GM12891 (cell line): ENCODE measurements around the gene EEF1AKMT2.

Experiments
- DNase-seq: peaks from one replicate; pipeline ENCODE4 v3.0.0; 2011; ENCODE audit warnings: low spot score; ENCODE audit not compliant: insufficient read length
- FAIRE-seq: peaks from 2 replicates; lab custom pipeline; 2011; peaks lifted over from hg19 to GRCh38; lab: Jason Lieb, UNC
- PAX5 ChIP-seq: IDR thresholded peaks from 2 replicates; pipeline ENCODE4 v1.6.1; 2011; ENCODE audit warnings: low read length, moderate library complexity, mild to moderate bottlenecking; ENCODE audit not compliant: insufficient read depth, severe bottlenecking
- POLR2A ChIP-seq: IDR thresholded peaks from 2 replicates; pipeline ENCODE4 v1.6.1; 2011; ENCODE audit warnings: low read depth, low read length, control low read depth
- POLR2AphosphoS5 ChIP-seq: IDR thresholded peaks from 2 replicates; pipeline ENCODE4 v1.6.1; 2011; ENCODE audit warnings: low read depth, low read length, control low read depth
- POU2F2 ChIP-seq: IDR thresholded peaks from 2 replicates; pipeline ENCODE4 v1.6.1; 2011; ENCODE audit warnings: low read depth, mild to moderate bottlenecking, control low read depth, low read length, moderate library complexity
- SPI1 ChIP-seq: IDR thresholded peaks from 2 replicates; pipeline ENCODE4 v1.6.1; 2011; ENCODE audit warnings: low read depth, low read length, control low read depth
- TAF1 ChIP-seq: IDR thresholded peaks from 2 replicates; pipeline ENCODE4 v1.6.1; 2011; ENCODE audit warnings: low read depth, low read length, control low read depth

EEF1AKMT2 gene

GRCh38 chr10:124737708-124738107 is 54.0 kb downstream of the EEF1AKMT2 start:
- DNase-seq (no peak), FAIRE-seq (no peak)
- TF ChIP-seq TAF1 (no peak), SPI1 (no peak), POLR2AphosphoS5 (no peak), POU2F2 (no peak)

- TF ChIP-seq POLR2A: no peak
- no peak for TF ChIP-seq SPI1
- no peak for TF ChIP-seq TAF1
- TF ChIP-seq POLR2AphosphoS5: no peak
- no peak for TF ChIP-seq PAX5
These were observed 54.5 kb downstream of the EEF1AKMT2 start for GRCh38 chr10:124737221-124737620.

GRCh38 chr10:124736491-124737136 is 55.1 kb downstream of the EEF1AKMT2 start:
- DNase-seq: no peak
- no peak for FAIRE-seq
- no peak for TF ChIP-seq POU2F2
- TF ChIP-seq POLR2AphosphoS5: no peak
- TF ChIP-seq POLR2A: no peak
- no peak for TF ChIP-seq TAF1
- TF ChIP-seq PAX5: no peak
- TF ChIP-seq SPI1: no peak

More at GRCh38 chr10:124737221-124737620, 54.5 kb downstream of the EEF1AKMT2 start:
- DNase-seq (no peak), FAIRE-seq (peak; percentile 58)

GRCh38 chr10:124735491-124736286 is 56.0 kb downstream of the EEF1AKMT2 start:
- FAIRE-seq (no peak), DNase-seq (no peak)
- TF ChIP-seq PAX5 (no peak), POU2F2 (no peak), POLR2A (no peak), POLR2AphosphoS5 (no peak), SPI1 (no peak), TAF1 (no peak)

- no peak for DNase-seq
- TF ChIP-seq POU2F2: no peak
- no peak for TF ChIP-seq PAX5
- no peak for TF ChIP-seq POLR2A
- no peak for TF ChIP-seq SPI1
- no peak for TF ChIP-seq POLR2AphosphoS5
- TF ChIP-seq TAF1: no peak
- peak; percentile 79 for FAIRE-seq
These were observed 57.1 kb downstream of the EEF1AKMT2 start for GRCh38 chr10:124734311-124735166.

GRCh38 chr10:124733571-124734245 is 58.0 kb downstream of the EEF1AKMT2 start:
- FAIRE-seq (no peak), DNase-seq (no peak)
- TF ChIP-seq TAF1 (no peak), POLR2A (no peak), POLR2AphosphoS5 (no peak), POU2F2 (no peak), SPI1 (no peak), PAX5 (no peak)

GRCh38 chr10:124732931-124733570 is 58.6 kb downstream of the EEF1AKMT2 start:
- peak; percentile 63 for TF ChIP-seq SPI1
- TF ChIP-seq POLR2A: no peak
- DNase-seq (no peak), FAIRE-seq (peak; percentile 89)

- FAIRE-seq: no peak
- TF ChIP-seq POLR2AphosphoS5 (no peak), SPI1 (no peak), POLR2A (no peak), TAF1 (no peak), POU2F2 (no peak), PAX5 (no peak)
These were observed 60.1 kb downstream of the EEF1AKMT2 start for GRCh38 chr10:124731551-124731950.

GRCh38 chr10:124730790-124731189 is 60.9 kb downstream of the EEF1AKMT2 start:
- FAIRE-seq: no peak
- no peak for DNase-seq
- no peak for TF ChIP-seq TAF1
- no peak for TF ChIP-seq PAX5
- TF ChIP-seq POLR2A: no peak
- no peak for TF ChIP-seq POU2F2
- no peak for TF ChIP-seq POLR2AphosphoS5
- TF ChIP-seq SPI1: no peak

More at GRCh38 chr10:124731551-124731950, 60.1 kb downstream of the EEF1AKMT2 start:
- DNase-seq: no peak
